GM12891 (cell line): ENCODE results near the gene C10orf90.

Experiments
- POLR2A ChIP-seq: IDR thresholded peaks from 2 replicates; pipeline ENCODE4 v1.6.1; 2011; ENCODE audit warnings: low read depth, low read length, control low read depth
- POLR2AphosphoS5 ChIP-seq: IDR thresholded peaks from 2 replicates; pipeline ENCODE4 v1.6.1; 2011; ENCODE audit warnings: low read depth, low read length, control low read depth
- SPI1 ChIP-seq: IDR thresholded peaks from 2 replicates; pipeline ENCODE4 v1.6.1; 2011; ENCODE audit warnings: low read depth, low read length, control low read depth

DNA sequence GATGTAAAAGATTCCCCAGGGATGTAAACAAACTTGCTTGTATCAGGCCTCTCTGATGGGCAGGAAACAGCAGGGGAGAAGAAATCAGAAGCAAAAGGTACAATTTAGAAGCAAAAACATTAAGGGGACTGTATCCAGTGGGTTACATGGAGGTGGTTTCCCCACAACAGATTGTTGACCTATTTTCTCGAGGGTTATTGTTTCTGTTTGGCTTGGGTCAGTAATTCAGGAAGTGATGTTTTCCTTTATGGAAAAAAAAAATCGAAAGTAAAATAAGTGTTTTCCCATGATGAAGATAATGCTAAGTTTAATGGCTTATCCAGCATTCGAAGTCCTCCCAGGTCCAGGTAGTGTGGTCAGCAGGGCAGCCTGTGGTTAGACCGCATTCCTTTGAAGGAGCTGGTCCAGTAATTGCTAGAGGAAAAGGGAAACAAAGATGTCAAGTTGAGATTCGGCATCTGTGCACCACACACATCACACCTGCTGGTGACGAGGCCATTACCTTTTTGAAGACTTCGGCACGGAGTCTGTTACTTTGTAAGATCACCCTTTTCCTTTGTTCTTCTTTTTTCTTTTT lies 244.9 kb downstream of the C10orf90 start:
- TF ChIP-seq POLR2AphosphoS5, result no peak
- no peak for TF ChIP-seq POLR2A
- TF ChIP-seq SPI1, result no peak
